PC-3 (cell line): ENCODE results near the gene TBC1D24. TPM values are rescaled to one million over a fixed set of nuclear protein-coding genes. Genes with fewer than 3 reads are reported as not detected.
A peak's percentile ranks its signal among the peaks of the same experiment; 100 is the strongest.

ENCODE experiments used
- ATAC-seq: fragments of 200-7000 bp; cut with Tn5 transposase; 2 replicates; pipeline ENCODE4 v1.9.1; 2020; ENCODE audit warnings: mild to moderate bottlenecking, moderate library complexity
- BruUV-seq: library from RNA; stranded (reverse); fragments of 400-500 nt; replicated peaks from 2 replicates; lab custom pipeline; 2021; lab: Mats Ljungman, UMichigan
- CTCF ChIA-PET: fragments of 300-600 bp; sonication (Branson Sonifier 250); formaldehyde crosslinking; loops from one replicate; lab custom pipeline; 2022; ENCODE audit warnings: antibody characterized with exemption; lab: Charles Lee
- POLR2A ChIA-PET: fragments of 300-600 bp; sonication (Branson Sonifier 250); formaldehyde crosslinking; loops from one replicate; lab custom pipeline; 2022; ENCODE audit warnings: antibody characterized with exemption; ENCODE audit not compliant: unreplicated experiment; lab: Charles Lee
- DNase-seq: peaks from one replicate; pipeline ENCODE4 v3.0.0-alpha.2; 2015
- H2AFZ ChIP-seq: fragments of 300-600 bp; sonication (generic); 2 replicates; pipeline ENCODE4 v1.6.0; 2016; ENCODE audit warnings: antibody characterized with exemption, low read length
- H3F3A ChIP-seq: fragments of 300-600 bp; sonication (generic); one replicate; pipeline ENCODE4 v1.6.0; 2017; ENCODE audit warnings: antibody characterized with exemption, low read length, control low read depth, mild to moderate bottlenecking; ENCODE audit not compliant: unreplicated experiment
- H3K27ac ChIP-seq: fragments of 300-600 bp; sonication (generic); 2 replicates; pipeline ENCODE4 v1.5.1; 2016; ENCODE audit warnings: mild to moderate bottlenecking, low read length
- H3K27me3 ChIP-seq: fragments of 300-600 bp; sonication (generic); 2 replicates; pipeline ENCODE4 v1.6.1; 2016; ENCODE audit warnings: low read length, mixed read lengths
- H3K36me3 ChIP-seq: fragments of 300-600 bp; sonication (generic); 2 replicates; pipeline ENCODE4 v1.6.1; 2016; ENCODE audit warnings: low read depth, mixed run types, low read length, mixed read lengths
- H3K4me1 ChIP-seq: fragments of 300-600 bp; sonication (generic); 2 replicates; pipeline ENCODE4 v1.5.1; 2016; ENCODE audit warnings: low read length; ENCODE audit not compliant: insufficient read depth
- H3K4me2 ChIP-seq: fragments of 300-600 bp; sonication (generic); 2 replicates; pipeline ENCODE4 v1.6.0; 2016; ENCODE audit warnings: low read length
- H3K4me3 ChIP-seq: fragments of 300-600 bp; sonication (generic); 2 replicates; pipeline ENCODE4 v1.5.1; 2016; ENCODE audit warnings: mild to moderate bottlenecking, low read length, mixed read lengths
- H3K79me2 ChIP-seq: fragments of 300-600 bp; sonication (generic); 2 replicates; pipeline ENCODE4 v1.6.1; 2017; ENCODE audit warnings: low read length, mixed read lengths
- H3K9ac ChIP-seq: fragments of 300-600 bp; sonication (generic); 2 replicates; pipeline ENCODE4 v1.6.0; 2016; ENCODE audit warnings: mild to moderate bottlenecking, low read length
- H3K9me2 ChIP-seq: fragments of 300-600 bp; sonication (generic); replicated peaks from 2 replicates; pipeline ENCODE4 v1.6.1; 2016; ENCODE audit warnings: mixed run types, low read length, mixed read lengths
- H3K9me3 ChIP-seq: fragments of 300-600 bp; sonication (generic); 2 replicates; pipeline ENCODE4 v1.6.1; 2016; ENCODE audit warnings: low read length, mixed read lengths
- H4K20me1 ChIP-seq: fragments of 300-600 bp; sonication (generic); 2 replicates; pipeline ENCODE4 v1.6.1; 2016; ENCODE audit warnings: low read length, mixed read lengths
- EZH2 ChIP-seq: fragments of 300-600 bp; sonication (generic); IDR thresholded peaks from one replicate; pipeline ENCODE4 v1.6.1; 2017; ENCODE audit warnings: antibody characterized with exemption, mild to moderate bottlenecking, low read length; ENCODE audit not compliant: unreplicated experiment
- EZH2phosphoT487 ChIP-seq: fragments of 300-600 bp; sonication (generic); IDR thresholded peaks from 2 replicates; pipeline ENCODE4 v1.6.1; 2018; ENCODE audit warnings: mild to moderate bottlenecking, antibody characterized with exemption, low read length, borderline replicate concordance
- intact Hi-C: fragments of 100-400 bp; cut with micrococcal nuclease; formaldehyde crosslinking; loops from 2 replicates; pipeline ENCODE4 v1.9.0; 2023
- total RNA-seq: library from RNA; depleted of rRNA; stranded (reverse); fragments of >200 nt; gene quantifications from 2 replicates; pipeline ENCODE4 v1.2.3, GENCODE V29; 2014
- TF ChIP-seq, protein P1 (sequence below): fragments of 300-600 bp; sonication (generic); conservative IDR thresholded peaks from 2 replicates; pipeline ENCODE4 v1.5.1; 2017; ENCODE audit warnings: antibody characterized with exemption, low read depth, mild to moderate bottlenecking, low read length

TBC1D24 gene
- total RNA-seq, 1 experiment from 2014 or later = 15.2 TPM

DNA sequence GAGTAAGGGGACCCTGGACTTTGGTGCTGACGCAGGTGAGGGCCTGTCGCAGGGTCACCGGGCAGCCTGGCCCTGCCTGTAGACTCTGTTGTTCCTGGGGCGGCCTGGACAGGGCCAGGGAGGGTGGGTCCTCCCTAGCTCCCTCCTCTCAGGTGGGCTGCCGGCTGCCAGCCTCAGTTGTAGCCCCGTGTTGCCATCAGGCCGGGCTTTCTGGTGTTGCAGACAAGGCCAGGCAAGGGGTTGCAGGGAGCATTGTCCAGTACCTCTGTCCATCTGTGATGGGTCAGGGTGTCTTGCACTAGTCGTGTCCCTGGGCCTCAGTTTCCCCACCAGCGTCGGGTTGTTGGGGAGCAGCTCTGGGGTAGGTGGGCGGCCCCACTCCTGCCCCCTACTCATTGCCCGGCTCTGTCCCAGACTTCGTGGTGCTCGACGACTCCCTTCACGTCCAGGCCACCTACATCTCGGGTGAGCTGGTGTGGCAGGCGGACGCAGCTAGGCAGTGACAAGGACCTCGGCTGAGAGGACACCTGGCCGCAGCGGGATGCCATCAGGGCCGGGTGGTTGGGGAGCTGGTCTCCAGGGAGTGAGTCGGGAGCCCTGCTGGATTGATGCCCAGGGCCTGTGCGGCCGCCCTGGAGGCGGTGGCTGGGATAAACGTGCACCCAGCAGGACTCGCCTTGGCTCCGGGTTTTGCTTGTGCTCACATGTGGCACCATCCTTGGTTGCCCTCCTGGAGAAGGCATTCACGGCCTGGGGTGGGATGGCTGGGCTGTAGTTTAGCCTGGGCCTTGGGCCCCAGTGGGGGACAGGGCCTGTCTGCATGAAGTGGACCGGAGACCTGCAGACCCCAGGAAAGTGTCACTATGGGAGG is 54.4 kb downstream of the TBC1D24 start:
- BruUV-seq = no TSS peak
- Histone ChIP-seq H3K9me2 (no peaks in the 10 kb centered on the region), H3F3A (no peaks in the 10 kb centered on the region), H3K27me3 (no peaks in the 10 kb centered on the region), H3K4me2 (no peak overlapping the region), H4K20me1 (no peaks in the 10 kb centered on the region), H3K27ac (no peak overlapping the region), H3K9ac (no peak overlapping the region), H2AFZ (no peak overlapping the region), H3K79me2 (no peaks in the 10 kb centered on the region), H3K9me3 (no peaks in the 10 kb centered on the region), H3K4me3 (no peak overlapping the region), H3K4me1 (peaks cover 4% of the 10 kb centered on the region; the same call in 1 of the 2 replicates), H3K36me3 (peaks cover 4% of the 10 kb centered on the region; the same call in 1 of the 2 replicates)
- intact Hi-C loops = no loop called here
- ATAC-seq (no peak), DNase-seq (peak; percentile 29)
- no peak for TF ChIP-seq EZH2
- TF ChIP-seq EZH2phosphoT487 = no peak
- TF ChIP-seq, protein P1, sequence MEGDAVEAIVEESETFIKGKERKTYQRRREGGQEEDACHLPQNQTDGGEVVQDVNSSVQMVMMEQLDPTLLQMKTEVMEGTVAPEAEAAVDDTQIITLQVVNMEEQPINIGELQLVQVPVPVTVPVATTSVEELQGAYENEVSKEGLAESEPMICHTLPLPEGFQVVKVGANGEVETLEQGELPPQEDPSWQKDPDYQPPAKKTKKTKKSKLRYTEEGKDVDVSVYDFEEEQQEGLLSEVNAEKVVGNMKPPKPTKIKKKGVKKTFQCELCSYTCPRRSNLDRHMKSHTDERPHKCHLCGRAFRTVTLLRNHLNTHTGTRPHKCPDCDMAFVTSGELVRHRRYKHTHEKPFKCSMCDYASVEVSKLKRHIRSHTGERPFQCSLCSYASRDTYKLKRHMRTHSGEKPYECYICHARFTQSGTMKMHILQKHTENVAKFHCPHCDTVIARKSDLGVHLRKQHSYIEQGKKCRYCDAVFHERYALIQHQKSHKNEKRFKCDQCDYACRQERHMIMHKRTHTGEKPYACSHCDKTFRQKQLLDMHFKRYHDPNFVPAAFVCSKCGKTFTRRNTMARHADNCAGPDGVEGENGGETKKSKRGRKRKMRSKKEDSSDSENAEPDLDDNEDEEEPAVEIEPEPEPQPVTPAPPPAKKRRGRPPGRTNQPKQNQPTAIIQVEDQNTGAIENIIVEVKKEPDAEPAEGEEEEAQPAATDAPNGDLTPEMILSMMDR = no peak
- ChIA-PET CTCF (no interaction called here), POLR2A (no interaction called here)

DNA sequence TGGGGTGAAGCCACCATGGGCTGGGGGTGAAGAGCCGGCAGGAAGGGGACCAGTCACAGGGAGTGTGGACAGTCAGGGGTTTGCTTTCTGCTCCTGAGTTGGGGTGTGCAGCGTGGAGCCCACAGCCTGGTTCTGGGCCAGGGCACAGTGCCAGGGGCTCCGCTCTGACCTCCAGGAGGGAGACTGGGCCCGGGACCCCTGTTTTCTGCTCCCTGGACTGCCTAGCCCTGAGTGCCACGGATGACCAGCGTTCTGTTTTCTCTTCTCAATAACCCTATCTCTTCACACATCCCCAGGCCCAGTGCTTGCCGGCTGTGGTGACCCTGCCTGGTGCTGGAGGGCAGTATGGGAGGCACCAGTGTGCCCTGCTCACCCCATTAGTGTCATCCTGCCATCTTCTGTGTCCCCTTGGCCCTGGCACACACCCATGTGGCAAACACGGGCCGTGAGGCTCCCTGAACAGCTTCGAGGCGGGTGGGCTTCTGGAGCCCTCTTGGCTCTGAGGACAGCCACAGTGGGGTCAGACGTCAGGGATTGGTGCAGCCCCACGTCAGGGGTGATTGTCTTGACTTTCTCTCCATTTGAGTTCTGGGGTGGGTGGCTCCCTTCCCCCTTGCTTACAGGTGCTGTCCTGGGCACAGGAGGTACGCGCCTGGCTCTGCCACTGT is 55.2 kb downstream of the TBC1D24 start:
- intact Hi-C loops = no loop called here

More for the DNA sequence above, 55.2 kb downstream of the TBC1D24 start:
- Histone ChIP-seq H3K9ac (no peak overlapping the region), H3K4me3 (no peak overlapping the region), H3K36me3 (no peaks in the 10 kb centered on the region; the same call in 1 of the 2 replicates), H3K27me3 (no peaks in the 10 kb centered on the region), H3K9me3 (no peaks in the 10 kb centered on the region), H3K9me2 (no peaks in the 10 kb centered on the region), H3K4me1 (peaks cover 4% of the 10 kb centered on the region; the same call in 1 of the 2 replicates), H3K4me2 (no peak overlapping the region), H4K20me1 (no peaks in the 10 kb centered on the region), H3F3A (no peaks in the 10 kb centered on the region), H3K79me2 (no peaks in the 10 kb centered on the region), H3K27ac (no peak overlapping the region), H2AFZ (no peak overlapping the region)
- ChIA-PET POLR2A (no interaction called here), CTCF (no interaction called here)
- BruUV-seq = no TSS peak
- ATAC-seq (no peak), DNase-seq (no peak)
- TF ChIP-seq EZH2 (no peak), EZH2phosphoT487 (no peak)
- TF ChIP-seq, protein P1 = no peak
